ENCODE measurements around the gene UBA7. TPM values are rescaled to one million over a fixed set of nuclear protein-coding genes. Genes with fewer than 3 reads are reported as not detected.

UBA7 gene
- total and polyA plus RNA-seq, 2 of the 13 experiments (the other 11 are each of a cell fraction or from before 2014, with no cell fraction given) = 9.5 to 16.5 TPM

DNA sequence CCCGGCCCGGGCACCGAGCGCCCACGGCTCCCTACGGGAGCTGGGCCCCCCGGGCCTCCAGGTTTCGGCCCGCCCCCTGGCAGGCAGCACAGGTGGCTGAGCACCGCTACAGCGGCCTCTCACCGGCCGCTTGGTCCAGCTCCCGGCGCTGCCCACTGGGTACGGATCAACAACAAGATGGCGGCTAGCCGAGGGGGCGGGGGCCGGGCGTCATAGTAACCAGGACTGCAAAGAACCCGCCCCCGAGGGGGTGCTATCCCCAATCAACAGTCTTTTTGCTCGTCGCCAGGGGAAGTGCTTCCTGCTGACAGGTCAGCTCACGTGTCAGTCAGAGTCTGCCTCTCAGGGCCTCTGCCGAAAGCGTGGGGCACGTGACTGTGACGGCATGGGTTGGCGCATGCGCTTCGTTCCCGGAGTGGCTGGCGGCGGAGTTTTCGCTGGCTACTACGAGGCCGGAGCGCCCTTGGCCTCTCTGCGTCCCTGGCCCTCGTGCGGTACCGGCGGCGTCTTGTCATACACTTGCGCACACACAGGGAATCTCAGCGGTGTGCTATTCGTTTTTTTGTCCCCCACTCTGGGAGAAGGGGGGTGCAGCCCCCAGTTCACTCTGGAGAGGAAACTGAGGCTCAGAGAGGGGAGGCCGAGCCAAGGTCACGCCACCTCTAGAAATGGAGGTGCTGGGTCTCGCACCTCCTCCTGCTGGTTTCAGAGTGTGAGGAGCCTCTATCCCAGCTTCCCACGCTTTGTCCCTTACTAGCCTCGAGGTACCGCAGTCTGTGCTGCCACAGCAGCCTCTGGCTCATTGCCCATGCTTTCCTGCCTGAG lies 27.2 kb downstream of the UBA7 start, which contains the start of gene IP6K1 (continued):
- TF ChIP-seq, protein P1, sequence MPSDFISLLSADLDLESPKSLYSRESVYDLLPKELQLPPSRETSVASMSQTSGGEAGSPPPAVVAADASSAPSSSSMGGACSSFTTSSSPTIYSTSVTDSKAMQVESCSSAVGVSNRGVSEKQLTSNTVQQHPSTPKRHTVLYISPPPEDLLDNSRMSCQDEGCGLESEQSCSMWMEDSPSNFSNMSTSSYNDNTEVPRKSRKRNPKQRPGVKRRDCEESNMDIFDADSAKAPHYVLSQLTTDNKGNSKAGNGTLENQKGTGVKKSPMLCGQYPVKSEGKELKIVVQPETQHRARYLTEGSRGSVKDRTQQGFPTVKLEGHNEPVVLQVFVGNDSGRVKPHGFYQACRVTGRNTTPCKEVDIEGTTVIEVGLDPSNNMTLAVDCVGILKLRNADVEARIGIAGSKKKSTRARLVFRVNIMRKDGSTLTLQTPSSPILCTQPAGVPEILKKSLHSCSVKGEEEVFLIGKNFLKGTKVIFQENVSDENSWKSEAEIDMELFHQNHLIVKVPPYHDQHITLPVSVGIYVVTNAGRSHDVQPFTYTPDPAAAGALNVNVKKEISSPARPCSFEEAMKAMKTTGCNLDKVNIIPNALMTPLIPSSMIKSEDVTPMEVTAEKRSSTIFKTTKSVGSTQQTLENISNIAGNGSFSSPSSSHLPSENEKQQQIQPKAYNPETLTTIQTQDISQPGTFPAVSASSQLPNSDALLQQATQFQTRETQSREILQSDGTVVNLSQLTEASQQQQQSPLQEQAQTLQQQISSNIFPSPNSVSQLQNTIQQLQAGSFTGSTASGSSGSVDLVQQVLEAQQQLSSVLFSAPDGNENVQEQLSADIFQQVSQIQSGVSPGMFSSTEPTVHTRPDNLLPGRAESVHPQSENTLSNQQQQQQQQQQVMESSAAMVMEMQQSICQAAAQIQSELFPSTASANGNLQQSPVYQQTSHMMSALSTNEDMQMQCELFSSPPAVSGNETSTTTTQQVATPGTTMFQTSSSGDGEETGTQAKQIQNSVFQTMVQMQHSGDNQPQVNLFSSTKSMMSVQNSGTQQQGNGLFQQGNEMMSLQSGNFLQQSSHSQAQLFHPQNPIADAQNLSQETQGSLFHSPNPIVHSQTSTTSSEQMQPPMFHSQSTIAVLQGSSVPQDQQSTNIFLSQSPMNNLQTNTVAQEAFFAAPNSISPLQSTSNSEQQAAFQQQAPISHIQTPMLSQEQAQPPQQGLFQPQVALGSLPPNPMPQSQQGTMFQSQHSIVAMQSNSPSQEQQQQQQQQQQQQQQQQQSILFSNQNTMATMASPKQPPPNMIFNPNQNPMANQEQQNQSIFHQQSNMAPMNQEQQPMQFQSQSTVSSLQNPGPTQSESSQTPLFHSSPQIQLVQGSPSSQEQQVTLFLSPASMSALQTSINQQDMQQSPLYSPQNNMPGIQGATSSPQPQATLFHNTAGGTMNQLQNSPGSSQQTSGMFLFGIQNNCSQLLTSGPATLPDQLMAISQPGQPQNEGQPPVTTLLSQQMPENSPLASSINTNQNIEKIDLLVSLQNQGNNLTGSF (CRISPR knock-in tag; IDR thresholded peaks at IDR 0.05) = 0 out of 2 replicates have a peak, but pooled peaks have one; percentile 15
- TF ChIP-seq EEA1 (CRISPR knock-in tag; IDR thresholded peaks at IDR 0.05; ENCODE audit: borderline replicate concordance) (no peak), ZNF567 (CRISPR knock-in tag; IDR thresholded peaks at IDR 0.05; ENCODE audit: borderline replicate concordance) (0 out of 2 replicates have a peak, but pooled peaks have one; percentile 19), RXRA (CRISPR knock-in tag; IDR thresholded peaks at IDR 0.05) (peak; percentile 36; the same call in 1 of the 2 replicates), FOXK1 (CRISPR knock-in tag; IDR thresholded peaks at IDR 0.05; ENCODE audit: borderline replicate concordance, low read depth) (peak; percentile 31; the same call in 1 of the 2 replicates), PPARG (CRISPR knock-in tag; conservative IDR thresholded peaks at IDR 0.05) (no peak), TBX2 (CRISPR knock-in tag; IDR thresholded peaks at IDR 0.05; ENCODE audit: borderline replicate concordance) (peak; percentile 68), AHR (CRISPR knock-in tag; IDR thresholded peaks at IDR 0.05) (no peak), ZSCAN12 (CRISPR knock-in tag; IDR thresholded peaks at IDR 0.05) (0 out of 2 replicates have a peak, but pooled peaks have one; percentile 69), ZNF280D (CRISPR knock-in tag; IDR thresholded peaks at IDR 0.05) (no peak), ZNF510 (CRISPR knock-in tag; IDR thresholded peaks at IDR 0.05; ENCODE audit: low read depth) (0 out of 2 replicates have a peak, but pooled peaks have one; percentile 57)
- TF ChIP-seq, protein P2, sequence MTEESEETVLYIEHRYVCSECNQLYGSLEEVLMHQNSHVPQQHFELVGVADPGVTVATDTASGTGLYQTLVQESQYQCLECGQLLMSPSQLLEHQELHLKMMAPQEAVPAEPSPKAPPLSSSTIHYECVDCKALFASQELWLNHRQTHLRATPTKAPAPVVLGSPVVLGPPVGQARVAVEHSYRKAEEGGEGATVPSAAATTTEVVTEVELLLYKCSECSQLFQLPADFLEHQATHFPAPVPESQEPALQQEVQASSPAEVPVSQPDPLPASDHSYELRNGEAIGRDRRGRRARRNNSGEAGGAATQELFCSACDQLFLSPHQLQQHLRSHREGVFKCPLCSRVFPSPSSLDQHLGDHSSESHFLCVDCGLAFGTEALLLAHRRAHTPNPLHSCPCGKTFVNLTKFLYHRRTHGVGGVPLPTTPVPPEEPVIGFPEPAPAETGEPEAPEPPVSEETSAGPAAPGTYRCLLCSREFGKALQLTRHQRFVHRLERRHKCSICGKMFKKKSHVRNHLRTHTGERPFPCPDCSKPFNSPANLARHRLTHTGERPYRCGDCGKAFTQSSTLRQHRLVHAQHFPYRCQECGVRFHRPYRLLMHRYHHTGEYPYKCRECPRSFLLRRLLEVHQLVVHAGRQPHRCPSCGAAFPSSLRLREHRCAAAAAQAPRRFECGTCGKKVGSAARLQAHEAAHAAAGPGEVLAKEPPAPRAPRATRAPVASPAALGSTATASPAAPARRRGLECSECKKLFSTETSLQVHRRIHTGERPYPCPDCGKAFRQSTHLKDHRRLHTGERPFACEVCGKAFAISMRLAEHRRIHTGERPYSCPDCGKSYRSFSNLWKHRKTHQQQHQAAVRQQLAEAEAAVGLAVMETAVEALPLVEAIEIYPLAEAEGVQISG (CRISPR knock-in tag; IDR thresholded peaks at IDR 0.05) = peak; percentile 59; the same call in 1 of the 2 replicates
- TF ChIP-seq, protein P3, sequence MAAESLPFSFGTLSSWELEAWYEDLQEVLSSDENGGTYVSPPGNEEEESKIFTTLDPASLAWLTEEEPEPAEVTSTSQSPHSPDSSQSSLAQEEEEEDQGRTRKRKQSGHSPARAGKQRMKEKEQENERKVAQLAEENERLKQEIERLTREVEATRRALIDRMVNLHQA (CRISPR knock-in tag; IDR thresholded peaks at IDR 0.05) = no peak

All from HepG2 (cell line).